ENCODE data around the gene ACOT2. TPM values are rescaled to one million over a fixed set of nuclear protein-coding genes. Genes with fewer than 3 reads are reported as not detected.
A peak's percentile ranks its signal among the peaks of the same experiment; 100 is the strongest.
"Not testable (repeated sequence)": the region's sequence is repeated elsewhere in the genome, so short reads cannot be mapped to it uniquely, and the experiment has no call there.

The ACOT2 gene, protein sequence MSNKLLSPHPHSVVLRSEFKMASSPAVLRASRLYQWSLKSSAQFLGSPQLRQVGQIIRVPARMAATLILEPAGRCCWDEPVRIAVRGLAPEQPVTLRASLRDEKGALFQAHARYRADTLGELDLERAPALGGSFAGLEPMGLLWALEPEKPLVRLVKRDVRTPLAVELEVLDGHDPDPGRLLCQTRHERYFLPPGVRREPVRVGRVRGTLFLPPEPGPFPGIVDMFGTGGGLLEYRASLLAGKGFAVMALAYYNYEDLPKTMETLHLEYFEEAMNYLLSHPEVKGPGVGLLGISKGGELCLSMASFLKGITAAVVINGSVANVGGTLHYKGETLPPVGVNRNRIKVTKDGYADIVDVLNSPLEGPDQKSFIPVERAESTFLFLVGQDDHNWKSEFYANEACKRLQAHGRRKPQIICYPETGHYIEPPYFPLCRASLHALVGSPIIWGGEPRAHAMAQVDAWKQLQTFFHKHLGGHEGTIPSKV
- polyA plus RNA-seq: 10 to 100 TPM; 31.1 to 59.1 (median 39.4) TPM

DNA sequence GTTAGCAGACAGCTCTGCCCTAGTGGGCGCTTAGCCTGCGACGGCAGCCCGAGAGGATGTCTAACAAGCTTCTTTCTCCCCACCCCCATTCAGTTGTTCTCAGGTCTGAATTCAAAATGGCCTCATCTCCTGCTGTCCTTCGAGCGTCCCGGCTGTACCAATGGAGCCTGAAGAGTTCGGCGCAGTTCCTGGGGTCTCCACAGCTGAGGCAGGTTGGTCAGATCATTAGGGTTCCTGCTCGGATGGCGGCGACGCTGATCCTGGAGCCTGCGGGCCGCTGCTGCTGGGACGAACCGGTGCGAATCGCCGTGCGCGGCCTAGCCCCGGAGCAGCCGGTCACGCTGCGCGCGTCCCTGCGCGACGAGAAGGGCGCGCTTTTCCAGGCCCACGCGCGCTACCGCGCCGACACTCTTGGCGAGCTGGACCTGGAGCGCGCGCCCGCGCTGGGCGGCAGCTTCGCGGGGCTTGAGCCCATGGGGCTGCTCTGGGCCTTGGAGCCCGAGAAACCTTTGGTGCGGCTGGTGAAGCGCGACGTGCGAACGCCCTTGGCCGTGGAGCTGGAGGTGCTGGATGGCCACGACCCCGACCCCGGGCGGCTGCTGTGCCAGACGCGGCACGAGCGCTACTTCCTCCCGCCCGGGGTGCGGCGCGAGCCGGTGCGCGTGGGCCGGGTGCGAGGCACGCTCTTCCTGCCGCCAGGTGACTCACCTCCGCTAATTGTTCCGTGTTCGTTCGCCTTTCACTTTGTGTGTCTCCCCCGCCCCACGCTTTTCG is at the start of gene ACOT2:
Gene ACOT2, plus strand, starts transcription at position 29 of the 774 bp plus-strand sequence. Its CDS starts 28 bp downstream, at position 57.
- H3K4me1 Mint-ChIP-seq: peaks cover 44 to 48% of the 10 kb centered on the region in 2 donors
- DNase-seq: peak; percentile 76 to 78 (median 77)
- H3K36me3 Mint-ChIP-seq: peaks cover under 1 to 11% (median 9%) of the 10 kb centered on the region in 3 donors
- peak within 1 kb of the TSS; percentile 87 to 98 (median 94) for H3K4me3 Mint-ChIP-seq
- peaks cover 3 to 11% (median 4%) of the 10 kb centered on the region in 3 donors for H3K27me3 Mint-ChIP-seq (ENCODE audit: low read depth in 3 of 3)
- H3K9me3 Mint-ChIP-seq: not testable (repeated sequence)
- H3K27ac Mint-ChIP-seq: peak within 1 kb of the TSS; percentile 90 to 99 (median 95)

DNA sequence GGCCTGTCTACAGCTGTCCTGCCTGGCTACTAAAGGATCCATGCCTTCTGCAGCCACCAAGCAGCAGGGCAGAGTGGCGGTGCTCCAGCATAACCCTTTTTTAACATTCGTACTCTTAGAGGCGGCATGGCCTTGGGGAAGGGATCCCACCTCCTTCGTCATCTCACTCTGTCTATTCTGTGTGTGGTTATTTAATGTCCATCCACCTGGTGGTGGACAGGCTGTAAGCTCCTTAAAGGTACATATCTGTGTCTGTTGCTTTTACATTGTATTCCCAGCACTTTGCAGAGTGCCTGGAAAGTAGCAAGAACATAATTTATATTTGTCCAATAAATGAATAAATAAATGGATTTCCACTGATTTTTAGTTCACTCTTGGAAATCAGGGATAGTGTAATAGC is 47.8 kb upstream of the ACOT2 start:
- peaks cover 0 to 12% (median 3%) of the 10 kb centered on the region in 3 donors for H3K36me3 Mint-ChIP-seq
- H3K9me3 Mint-ChIP-seq: no peaks in the 10 kb centered on the region
- H3K4me3 Mint-ChIP-seq: no peak overlapping the region
- H3K27me3 Mint-ChIP-seq (ENCODE audit: low read depth in 3 of 3): peaks cover 0 to 2% (median 0%) of the 10 kb centered on the region in 3 donors
- no peaks in the 10 kb centered on the region for H3K4me1 Mint-ChIP-seq
- no peak for DNase-seq
- H3K27ac Mint-ChIP-seq: no peak overlapping the region

DNA sequence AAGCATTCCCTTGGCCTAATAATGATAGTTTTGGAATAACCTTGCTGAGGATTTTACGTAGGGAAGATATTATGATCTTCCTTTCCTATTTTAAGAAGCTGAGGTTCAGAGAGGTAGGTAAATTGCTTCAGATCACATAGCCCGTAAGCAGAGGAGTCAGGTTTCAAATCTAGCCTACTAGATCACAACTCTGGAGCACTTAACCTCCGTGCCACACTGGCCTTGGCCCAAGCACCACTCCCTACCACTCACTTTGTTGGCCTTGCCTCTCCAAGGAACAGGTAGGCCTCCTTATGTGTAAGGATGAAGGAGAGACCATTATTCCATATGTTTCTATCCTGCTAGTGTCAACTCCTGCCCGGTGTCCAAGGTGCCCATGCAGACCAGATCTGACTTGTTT is 44.5 kb upstream of the ACOT2 start:
- no peak overlapping the region for H3K27ac Mint-ChIP-seq
- no peak overlapping the region for H3K4me3 Mint-ChIP-seq
- peaks cover 0 to 12% (median 3%) of the 10 kb centered on the region in 3 donors for H3K36me3 Mint-ChIP-seq

DNA sequence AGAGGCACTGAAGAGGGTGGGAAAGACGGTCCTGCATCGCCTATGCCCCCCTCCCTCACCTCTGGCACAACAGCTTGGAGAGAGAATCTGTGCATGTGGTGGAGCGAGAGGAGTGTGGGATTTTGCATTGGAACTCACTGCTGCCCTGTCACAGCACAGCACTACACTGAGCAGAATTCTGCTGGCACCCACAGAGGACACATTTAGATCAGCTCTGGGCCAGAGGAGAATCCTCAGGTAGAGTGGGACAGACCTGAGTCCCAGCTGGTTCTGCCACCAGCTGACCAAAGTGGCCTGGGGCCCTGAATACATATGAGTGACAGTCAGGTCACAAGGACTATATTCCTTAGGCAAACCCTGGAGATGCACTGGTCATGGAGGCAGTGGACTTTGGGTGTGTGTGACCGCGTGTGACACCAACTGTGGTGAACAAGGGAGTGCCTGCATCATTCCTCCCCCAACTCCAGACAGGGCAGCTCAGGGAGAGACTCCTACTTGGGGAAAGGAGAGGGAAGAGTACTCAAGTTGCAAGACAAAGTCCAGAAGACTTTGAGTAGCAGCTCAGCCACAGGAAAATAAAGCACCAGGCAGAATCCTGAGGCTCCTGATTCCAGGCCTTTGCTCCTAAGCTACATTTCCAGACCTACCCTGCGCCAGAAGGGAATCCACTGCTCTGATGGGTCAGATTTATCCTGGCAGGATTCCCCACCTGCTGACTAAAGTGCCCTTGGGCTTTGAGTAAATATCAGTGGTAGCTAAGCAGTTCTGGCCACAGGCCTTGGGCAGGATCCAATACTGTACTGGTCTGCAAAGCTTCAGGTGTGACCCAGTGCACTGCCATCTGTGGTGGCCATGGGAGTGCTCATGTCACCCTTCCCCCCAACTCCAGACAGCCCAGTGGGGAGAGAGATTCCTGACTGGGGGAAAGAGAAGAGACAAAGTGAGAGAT is 42.7 kb upstream of the ACOT2 start:
- no peak overlapping the region for H3K4me3 Mint-ChIP-seq
- H3K4me1 Mint-ChIP-seq: no peaks in the 10 kb centered on the region
- H3K27ac Mint-ChIP-seq: no peak overlapping the region
- H3K9me3 Mint-ChIP-seq: no peaks in the 10 kb centered on the region
- peaks cover 0 to 2% (median 0%) of the 10 kb centered on the region in 3 donors for H3K27me3 Mint-ChIP-seq (ENCODE audit: low read depth in 3 of 3)
- H3K36me3 Mint-ChIP-seq: peaks cover 0 to 8% (median 3%) of the 10 kb centered on the region in 3 donors
- DNase-seq: no peak

More for the DNA sequence above, 44.5 kb upstream of the ACOT2 start:
- Mint-ChIP-seq H3K9me3 (no peaks in the 10 kb centered on the region), H3K27me3 (ENCODE audit: low read depth in 3 of 3) (peaks cover 0 to 2% (median 0%) of the 10 kb centered on the region in 3 donors), H3K4me1 (no peaks in the 10 kb centered on the region)
- DNase-seq: no peak

DNA sequence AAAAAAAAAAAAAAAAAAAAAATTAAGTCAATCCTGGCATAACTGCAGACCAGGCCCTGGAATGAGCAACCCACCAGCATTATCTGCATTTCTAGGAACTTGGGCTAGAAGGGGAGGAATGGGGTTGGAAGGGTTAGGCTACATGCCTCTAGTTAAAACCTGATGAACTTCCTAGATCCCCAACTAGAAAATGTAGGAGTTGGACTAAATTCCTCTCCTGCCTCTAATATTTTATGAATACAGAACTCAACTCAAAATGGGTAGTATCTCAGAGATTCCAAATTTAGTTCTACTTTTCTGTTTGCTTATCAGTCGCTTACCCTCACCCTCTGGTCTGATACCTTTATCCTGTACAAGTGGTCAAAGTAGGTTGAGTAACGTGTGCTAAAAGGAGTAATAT is 39.7 kb upstream of the ACOT2 start:
- H3K27ac Mint-ChIP-seq, DNase-seq: not testable (repeated sequence)

DNA sequence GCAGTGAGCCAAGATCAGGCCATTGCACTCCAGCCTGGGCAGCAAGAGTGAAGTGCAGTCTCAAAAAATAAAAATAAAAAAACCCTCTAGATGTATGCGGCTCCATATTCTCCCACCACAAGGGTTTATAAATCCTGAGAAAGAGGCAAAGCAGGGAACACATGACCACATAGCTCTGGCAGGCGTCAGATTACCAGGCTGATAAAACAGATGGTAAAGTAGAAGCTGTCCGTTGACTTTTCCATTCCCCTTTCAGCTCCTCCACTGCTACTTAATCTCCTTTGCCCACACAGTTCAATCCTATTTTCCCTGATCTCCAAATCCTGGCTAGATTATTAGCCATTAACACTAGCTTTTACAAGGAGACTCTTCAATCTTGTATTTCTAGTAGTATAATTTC is 37.0 kb upstream of the ACOT2 start:
- not testable (repeated sequence) for H3K27me3 Mint-ChIP-seq (ENCODE audit: low read depth in 3 of 3); H3K4me3 Mint-ChIP-seq; H3K27ac Mint-ChIP-seq; DNase-seq; H3K4me1 Mint-ChIP-seq; H3K9me3 Mint-ChIP-seq; H3K36me3 Mint-ChIP-seq

More for the DNA sequence above, 39.7 kb upstream of the ACOT2 start:
- H3K4me3 Mint-ChIP-seq; H3K27me3 Mint-ChIP-seq (ENCODE audit: low read depth in 3 of 3); H3K4me1 Mint-ChIP-seq; H3K36me3 Mint-ChIP-seq; H3K9me3 Mint-ChIP-seq: not testable (repeated sequence)

DNA sequence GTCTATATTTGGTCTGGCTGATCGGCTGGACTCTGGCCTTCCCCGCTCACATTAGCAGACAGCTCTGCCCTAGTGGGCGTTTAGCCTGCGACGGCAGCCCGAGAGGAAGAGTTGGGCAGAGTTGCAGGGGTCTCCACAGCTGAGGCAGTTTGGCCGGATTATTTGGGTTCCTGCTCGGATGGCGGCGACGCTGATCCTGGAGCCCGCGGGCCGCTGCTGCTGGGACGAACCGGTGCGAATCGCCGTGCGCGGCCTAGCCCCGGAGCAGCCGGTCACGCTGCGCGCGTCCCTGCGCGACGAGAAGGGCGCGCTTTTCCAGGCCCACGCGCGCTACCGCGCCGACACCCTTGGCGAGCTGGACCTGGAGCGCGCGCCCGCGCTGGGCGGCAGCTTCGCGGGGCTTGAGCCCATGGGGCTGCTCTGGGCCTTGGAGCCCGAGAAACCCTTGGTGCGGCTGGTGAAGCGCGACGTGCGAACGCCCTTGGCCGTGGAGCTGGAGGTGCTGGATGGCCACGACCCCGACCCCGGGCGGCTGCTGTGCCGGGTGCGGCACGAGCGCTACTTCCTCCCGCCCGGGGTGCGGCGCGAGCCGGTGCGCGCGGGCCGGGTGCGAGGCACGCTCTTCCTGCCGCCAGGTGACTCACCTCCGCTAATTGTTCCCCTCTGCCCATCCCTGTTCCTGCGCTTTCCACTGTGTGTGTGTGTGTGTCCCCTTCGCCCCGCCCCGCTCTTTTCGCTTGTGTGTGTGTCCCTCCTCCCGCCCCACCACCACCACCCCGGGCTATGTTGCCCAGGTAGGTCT is 31.6 kb upstream of the ACOT2 start:
- H3K27ac Mint-ChIP-seq; DNase-seq; H3K36me3 Mint-ChIP-seq; H3K4me1 Mint-ChIP-seq; H3K9me3 Mint-ChIP-seq; H3K27me3 Mint-ChIP-seq (ENCODE audit: low read depth in 3 of 3): not testable (repeated sequence)
- H3K4me3 Mint-ChIP-seq: peak overlapping the region in 4 of 5 donors; percentile 65 to 76 (median 65)

DNA sequence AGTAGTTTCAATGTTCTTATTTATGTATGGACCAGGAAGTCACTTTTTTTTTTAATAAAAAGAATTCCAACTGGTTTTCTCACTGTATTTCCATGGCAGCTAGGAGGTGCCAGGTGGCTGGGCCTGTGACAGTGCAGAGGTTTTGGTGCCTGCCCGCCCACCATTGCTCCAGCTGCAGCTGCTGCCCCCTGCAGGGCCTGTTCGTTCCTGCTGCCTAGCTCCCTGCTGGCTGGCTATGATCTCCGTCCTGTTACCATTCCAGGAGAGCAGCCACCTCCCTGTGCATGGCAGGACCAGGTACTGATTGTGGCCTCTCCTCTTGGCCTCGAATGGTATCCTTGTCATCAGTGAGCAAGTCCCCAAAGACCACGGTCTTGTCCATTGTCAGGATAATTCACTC is 30.0 kb upstream of the ACOT2 start:
- not testable (repeated sequence) for H3K27ac Mint-ChIP-seq; H3K27me3 Mint-ChIP-seq (ENCODE audit: low read depth in 3 of 3); H3K9me3 Mint-ChIP-seq; H3K4me1 Mint-ChIP-seq; H3K36me3 Mint-ChIP-seq
- peak in 2 of 3 donors; percentile 12 to 28 for DNase-seq
- peak overlapping the region in 1 of 5 donors; percentile 52 for H3K4me3 Mint-ChIP-seq

DNA sequence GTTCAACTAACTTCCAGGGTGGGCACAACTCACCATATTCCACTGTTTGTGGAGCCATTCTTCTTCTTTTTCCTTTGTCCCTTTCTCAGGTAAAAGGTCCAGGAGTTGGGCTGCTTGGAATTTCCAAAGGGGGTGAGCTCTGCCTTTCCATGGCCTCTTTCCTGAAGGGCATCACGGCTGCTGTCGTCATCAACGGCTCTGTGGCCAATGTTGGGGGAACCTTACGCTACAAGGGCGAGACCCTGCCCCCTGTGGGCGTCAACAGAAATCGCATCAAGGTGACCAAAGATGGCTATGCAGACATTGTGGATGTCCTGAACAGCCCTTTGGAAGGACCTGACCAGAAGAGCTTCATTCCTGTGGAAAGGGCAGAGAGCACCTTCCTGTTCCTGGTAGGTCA is 26.1 kb upstream of the ACOT2 start:
- DNase-seq; H3K4me3 Mint-ChIP-seq; H3K36me3 Mint-ChIP-seq; H3K27ac Mint-ChIP-seq; H3K9me3 Mint-ChIP-seq; H3K27me3 Mint-ChIP-seq (ENCODE audit: low read depth in 3 of 3); H3K4me1 Mint-ChIP-seq: not testable (repeated sequence)

DNA sequence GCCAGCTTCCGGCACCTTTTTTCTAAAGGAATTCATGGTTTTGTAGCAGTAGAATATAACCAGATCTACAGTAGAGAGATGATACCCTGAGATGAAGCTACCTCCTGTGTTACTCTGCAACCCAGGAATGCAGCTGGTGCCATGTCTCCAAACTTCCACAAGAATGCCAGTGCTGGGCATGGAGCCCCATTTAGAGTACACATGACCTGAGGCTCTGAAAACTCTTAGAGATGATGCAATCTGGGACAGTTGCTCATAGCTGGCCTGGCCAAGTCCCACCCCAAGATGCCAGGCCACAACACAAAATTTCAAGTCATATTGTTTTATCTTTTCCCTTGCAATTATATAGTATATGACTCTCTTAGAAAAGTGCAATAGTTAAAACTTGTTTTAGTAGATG is 23.7 kb upstream of the ACOT2 start:
- H3K4me1 Mint-ChIP-seq; DNase-seq; H3K9me3 Mint-ChIP-seq; H3K27me3 Mint-ChIP-seq (ENCODE audit: low read depth in 3 of 3); H3K27ac Mint-ChIP-seq; H3K4me3 Mint-ChIP-seq; H3K36me3 Mint-ChIP-seq: not testable (repeated sequence)

DNA sequence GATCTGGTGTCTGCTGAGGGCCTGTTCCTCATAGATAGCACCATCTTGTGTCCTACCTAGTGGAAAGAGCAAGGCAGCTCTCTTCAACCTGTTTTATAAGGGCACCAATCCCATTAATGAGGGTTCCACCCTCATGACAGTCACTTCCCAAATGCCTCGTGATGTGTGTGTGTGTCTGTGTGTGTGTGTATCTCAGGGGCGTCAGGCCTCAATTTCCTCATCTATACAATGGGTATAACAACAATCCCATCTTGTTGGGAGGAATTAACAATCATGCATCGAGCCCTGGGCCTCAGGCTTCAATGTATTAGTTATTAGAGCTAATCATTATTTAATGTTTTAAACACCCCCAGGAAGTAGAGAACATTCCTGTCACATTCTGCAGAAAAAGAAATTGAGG is 19.9 kb upstream of the ACOT2 start:
- H3K27ac Mint-ChIP-seq; H3K4me3 Mint-ChIP-seq; H3K36me3 Mint-ChIP-seq; DNase-seq; H3K9me3 Mint-ChIP-seq; H3K4me1 Mint-ChIP-seq; H3K27me3 Mint-ChIP-seq (ENCODE audit: low read depth in 3 of 3): not testable (repeated sequence)

DNA sequence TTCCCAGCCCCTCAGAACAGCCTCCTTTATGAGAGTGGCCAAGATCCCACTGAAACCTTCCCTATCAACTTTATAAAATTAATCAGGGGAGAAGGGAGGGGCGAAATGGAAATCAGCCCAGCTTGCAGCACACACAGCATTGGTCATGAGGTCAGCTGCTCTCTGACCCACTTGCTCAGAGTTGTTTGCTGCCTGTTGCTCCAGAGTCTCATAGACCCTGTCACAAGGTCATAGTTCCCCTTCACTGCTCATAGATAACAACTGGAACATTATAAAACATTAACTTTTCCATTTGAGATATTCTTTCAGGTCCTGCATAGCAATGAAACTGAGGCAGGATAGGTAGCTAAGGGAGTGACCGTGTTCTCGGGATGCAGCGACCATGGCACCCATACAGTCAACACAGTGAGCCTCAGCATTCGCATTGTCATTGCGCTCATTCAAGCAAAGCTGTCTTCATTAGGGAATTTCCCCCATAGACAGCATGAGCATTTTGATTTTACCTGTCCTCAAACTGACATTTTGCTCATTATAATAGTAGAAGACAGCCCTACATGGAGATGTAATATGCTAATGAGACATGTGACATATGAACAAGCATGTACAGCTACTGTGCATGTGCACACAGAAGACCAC is 19.0 kb upstream of the ACOT2 start:
- not testable (repeated sequence) for DNase-seq; H3K4me3 Mint-ChIP-seq; H3K4me1 Mint-ChIP-seq; H3K27ac Mint-ChIP-seq; H3K9me3 Mint-ChIP-seq; H3K36me3 Mint-ChIP-seq; H3K27me3 Mint-ChIP-seq (ENCODE audit: low read depth in 3 of 3)

Measured in immature natural killer cell (primary cell).